ENCODE measurements around the gene AKIRIN1. TPM values are rescaled to one million over a fixed set of nuclear protein-coding genes. Genes with fewer than 3 reads are reported as not detected.

Gene AKIRIN1, protein sequence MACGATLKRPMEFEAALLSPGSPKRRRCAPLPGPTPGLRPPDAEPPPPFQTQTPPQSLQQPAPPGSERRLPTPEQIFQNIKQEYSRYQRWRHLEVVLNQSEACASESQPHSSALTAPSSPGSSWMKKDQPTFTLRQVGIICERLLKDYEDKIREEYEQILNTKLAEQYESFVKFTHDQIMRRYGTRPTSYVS
- total RNA-seq (2021) (76.9 and 80.0 TPM in 2 replicates), Bru-seq, nascent RNA (percentile 99 among the genes with signal in this experiment), BruChase-seq, experiment 1, labeled RNA remaining after a 2-hour chase (percentile 99 among the genes with signal in this experiment), BruChase-seq, experiment 2, labeled RNA remaining after a 6-hour chase (percentile 98 among the genes with signal in this experiment)
- long read RNA-seq, transcript AKIRIN1-202 (5 exons, 2,741 nt) = major isoform, 275 of 293 reads
- long read RNA-seq, partial matches to known transcripts = 15 of 293 reads
- long read RNA-seq, other reads (novel, unspliced or antisense) = 1 of 293 reads

DNA sequence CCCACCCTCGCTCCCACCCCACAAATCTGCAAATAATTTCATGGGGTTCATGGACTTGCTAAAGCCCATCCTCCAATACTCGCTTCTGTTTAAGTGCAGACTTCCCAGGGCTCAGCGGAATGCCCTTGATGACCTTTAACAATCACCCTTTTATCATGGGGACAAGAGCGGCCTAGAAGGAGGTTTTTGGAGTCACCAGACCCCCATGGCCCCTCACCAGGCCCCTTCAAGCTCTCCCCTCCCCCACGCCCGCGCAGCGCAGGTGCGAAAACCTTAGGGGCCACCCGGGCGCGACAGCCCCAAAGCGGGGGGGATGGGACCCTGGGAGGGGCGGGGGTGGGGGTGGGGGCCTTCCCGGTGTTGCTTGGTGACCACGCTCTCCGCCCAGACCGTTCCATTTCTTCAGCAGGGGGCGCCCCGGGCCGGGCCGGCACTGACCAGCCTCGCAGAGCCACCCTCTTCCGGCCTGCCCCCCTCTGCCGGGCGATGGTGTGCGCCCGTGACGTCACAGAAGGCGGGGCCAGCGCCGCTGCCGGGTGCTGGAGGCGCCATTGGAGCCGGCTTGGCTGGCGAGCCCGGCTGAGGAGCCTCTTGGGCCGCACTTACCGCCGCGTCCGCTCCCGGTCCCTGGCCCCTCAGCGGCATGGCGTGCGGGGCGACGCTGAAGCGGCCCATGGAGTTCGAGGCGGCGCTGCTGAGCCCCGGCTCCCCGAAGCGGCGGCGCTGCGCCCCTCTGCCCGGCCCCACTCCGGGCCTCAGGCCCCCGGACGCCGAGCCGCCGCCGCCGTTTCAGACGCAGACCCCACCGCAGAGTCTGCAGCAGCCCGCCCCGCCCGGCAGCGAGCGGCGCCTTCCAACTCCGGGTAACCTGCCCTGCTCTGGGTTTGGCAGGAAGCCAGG lies at the start of gene AKIRIN1:
AKIRIN1 (plus strand) TSS at position 539 of the 900 bp plus-strand sequence; CDS start at position 644, 105 bp downstream.
- Histone ChIP-seq H3K4me2 (peak within 1 kb of the TSS; percentile 90), H4K20me1 (ENCODE audit: insufficient read depth) (peaks cover 40% of the 10 kb centered on the region), H2AFZ (peak within 1 kb of the TSS; percentile 87), H3K36me3 (ENCODE audit: low read depth) (0 out of 2 replicates have a peak, but pooled peaks cover 4% of the 10 kb centered on the region), H3K9me2 (ENCODE audit: insufficient read depth) (no peaks in the 10 kb centered on the region), H3K4me3 (peak within 1 kb of the TSS; percentile 90), H3K27me3 (ENCODE audit: insufficient read depth, low read depth) (no peaks in the 10 kb centered on the region), H3K4me1 (replicated peaks; ENCODE audit: insufficient read depth) (peaks cover 37% of the 10 kb centered on the region), H3K9me3 (ENCODE audit: insufficient read depth, low read depth) (no peaks in the 10 kb centered on the region), H3F3A (ENCODE audit: insufficient read depth, low read depth) (peaks cover 34% of the 10 kb centered on the region), H3K27ac (peak within 1 kb of the TSS; percentile 33; the same call in 1 of the 2 replicates), H3K79me2 (ENCODE audit: low read depth) (peaks cover 48% of the 10 kb centered on the region)
- ChIA-PET POLR2A (ENCODE audit: unreplicated experiment) (interaction anchor here (0.9 kb wide), 1 partner anchor 35 kb away, joined by 8 read pairs; the partner anchor contains the start of gene NDUFS5), CTCF (interaction anchor here (0.9 kb wide), 1 partner anchor 31 kb away, joined by 3 read pairs; no protein-coding TSS in a partner anchor)
- DNase-seq = peak; percentile 86 to 100
- BruUV-seq (replicated peaks) = no TSS peak
- no peak for TF ChIP-seq EZH2 (IDR thresholded peaks at IDR 0.05; ENCODE audit: low read depth)
- TF ChIP-seq, protein P1, sequence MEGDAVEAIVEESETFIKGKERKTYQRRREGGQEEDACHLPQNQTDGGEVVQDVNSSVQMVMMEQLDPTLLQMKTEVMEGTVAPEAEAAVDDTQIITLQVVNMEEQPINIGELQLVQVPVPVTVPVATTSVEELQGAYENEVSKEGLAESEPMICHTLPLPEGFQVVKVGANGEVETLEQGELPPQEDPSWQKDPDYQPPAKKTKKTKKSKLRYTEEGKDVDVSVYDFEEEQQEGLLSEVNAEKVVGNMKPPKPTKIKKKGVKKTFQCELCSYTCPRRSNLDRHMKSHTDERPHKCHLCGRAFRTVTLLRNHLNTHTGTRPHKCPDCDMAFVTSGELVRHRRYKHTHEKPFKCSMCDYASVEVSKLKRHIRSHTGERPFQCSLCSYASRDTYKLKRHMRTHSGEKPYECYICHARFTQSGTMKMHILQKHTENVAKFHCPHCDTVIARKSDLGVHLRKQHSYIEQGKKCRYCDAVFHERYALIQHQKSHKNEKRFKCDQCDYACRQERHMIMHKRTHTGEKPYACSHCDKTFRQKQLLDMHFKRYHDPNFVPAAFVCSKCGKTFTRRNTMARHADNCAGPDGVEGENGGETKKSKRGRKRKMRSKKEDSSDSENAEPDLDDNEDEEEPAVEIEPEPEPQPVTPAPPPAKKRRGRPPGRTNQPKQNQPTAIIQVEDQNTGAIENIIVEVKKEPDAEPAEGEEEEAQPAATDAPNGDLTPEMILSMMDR (conservative IDR thresholded peaks at IDR 0.05) = 0 out of 2 replicates have a peak, but pooled peaks have one; percentile 21
- intact Hi-C loops (cut with micrococcal nuclease; ENCODE audit: unreplicated experiment) = loop anchor here (1.0 to 5.0 kb wide), 5 partner anchors 32 to 132 kb away; partner anchors contain the start of genes MYCBP, NDUFS5, RHBDL2 and RRAGC

DNA sequence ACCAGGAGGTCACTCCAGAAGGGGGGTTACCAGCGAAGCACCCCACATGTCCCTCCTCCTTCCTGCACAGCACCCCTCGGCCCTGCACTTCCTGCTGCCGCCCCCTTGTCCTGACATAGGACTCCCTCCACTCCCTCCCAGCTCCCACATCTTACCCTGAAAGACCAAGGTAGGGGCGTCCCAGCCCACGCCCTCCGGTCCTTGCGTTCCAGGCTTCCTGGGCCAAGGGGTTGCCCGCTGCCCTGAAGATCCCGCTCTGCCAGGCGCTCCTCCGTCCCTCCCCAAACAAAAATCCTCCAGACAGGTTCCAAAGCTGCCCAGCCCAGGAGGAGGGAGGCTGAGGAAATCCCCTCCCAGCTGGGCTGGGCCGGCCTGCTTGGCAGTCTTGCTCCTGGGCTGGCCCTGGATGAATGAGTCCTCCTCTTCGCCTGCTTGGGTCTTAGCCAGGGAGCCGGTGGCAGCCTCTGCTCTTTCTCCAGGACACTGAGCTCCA lies 49.5 kb upstream of the AKIRIN1 start, which contains the start of gene RHBDL2:
RHBDL2 (minus strand) TSS at position 304 of the 493 bp plus-strand sequence. CDS start 22,618 bp downstream, outside the sequence.
- H3K4me2 ChIP-seq = peak within 1 kb of the TSS; percentile 88
- no peaks in the 10 kb centered on the region for H3K9me3 ChIP-seq (ENCODE audit: insufficient read depth, low read depth)
- no peaks in the 10 kb centered on the region for H3K9me2 ChIP-seq (ENCODE audit: insufficient read depth)
- TF ChIP-seq, protein P1 (conservative IDR thresholded peaks at IDR 0.05) = no peak
- no peak for TF ChIP-seq EZH2 (IDR thresholded peaks at IDR 0.05; ENCODE audit: low read depth)
- no peaks in the 10 kb centered on the region for H3F3A ChIP-seq (ENCODE audit: insufficient read depth, low read depth)
- ChIA-PET POLR2A (ENCODE audit: unreplicated experiment) (interaction anchor here (0.6 to 0.7 kb wide), 4 partner anchors 19 to 186 kb away, joined by 3 to 6 read pairs (median 3); partner anchors contain the start of gene RRAGC), CTCF (interaction anchor here (0.8 kb wide), 1 partner anchor 18 kb away, joined by 4 read pairs; no protein-coding TSS in a partner anchor)
- H2AFZ ChIP-seq = peak within 1 kb of the TSS; percentile 81
- H3K27me3 ChIP-seq (ENCODE audit: insufficient read depth, low read depth) = no peaks in the 10 kb centered on the region
- H4K20me1 ChIP-seq (ENCODE audit: insufficient read depth) = no peaks in the 10 kb centered on the region
- no peaks in the 10 kb centered on the region for H3K36me3 ChIP-seq (ENCODE audit: low read depth)
- H3K79me2 ChIP-seq (ENCODE audit: low read depth) = no peaks in the 10 kb centered on the region
- peaks cover 5% of the 10 kb centered on the region; the same call in 1 of the 2 replicates for H3K4me1 ChIP-seq (replicated peaks; ENCODE audit: insufficient read depth)
- no peak within 1 kb of the TSS for H3K27ac ChIP-seq
- peak; percentile 71 to 87 for DNase-seq
- intact Hi-C loops (cut with micrococcal nuclease; ENCODE audit: unreplicated experiment) = loop anchor here (1.0 to 2.0 kb wide), 2 partner anchors 17 to 49 kb away; no protein-coding TSS in a partner anchor
- no TSS peak for BruUV-seq (replicated peaks)
- peak within 1 kb of the TSS; percentile 66 for H3K4me3 ChIP-seq

All from PC-9 (cell line).